GM19463 (cell line): ENCODE data around the gene GPRC5C.
A peak's percentile ranks its signal among the peaks of the same experiment; 100 is the strongest.

Source experiments
- ATAC-seq: cut with Tn5 transposase; IDR thresholded peaks from one replicate; pipeline ENCODE4 v1.9.1; 2021; ENCODE audit warnings: mild to moderate bottlenecking, moderate library complexity; ENCODE audit not compliant: unreplicated experiment

The GPRC5C gene, protein sequence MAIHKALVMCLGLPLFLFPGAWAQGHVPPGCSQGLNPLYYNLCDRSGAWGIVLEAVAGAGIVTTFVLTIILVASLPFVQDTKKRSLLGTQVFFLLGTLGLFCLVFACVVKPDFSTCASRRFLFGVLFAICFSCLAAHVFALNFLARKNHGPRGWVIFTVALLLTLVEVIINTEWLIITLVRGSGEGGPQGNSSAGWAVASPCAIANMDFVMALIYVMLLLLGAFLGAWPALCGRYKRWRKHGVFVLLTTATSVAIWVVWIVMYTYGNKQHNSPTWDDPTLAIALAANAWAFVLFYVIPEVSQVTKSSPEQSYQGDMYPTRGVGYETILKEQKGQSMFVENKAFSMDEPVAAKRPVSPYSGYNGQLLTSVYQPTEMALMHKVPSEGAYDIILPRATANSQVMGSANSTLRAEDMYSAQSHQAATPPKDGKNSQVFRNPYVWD

DNA sequence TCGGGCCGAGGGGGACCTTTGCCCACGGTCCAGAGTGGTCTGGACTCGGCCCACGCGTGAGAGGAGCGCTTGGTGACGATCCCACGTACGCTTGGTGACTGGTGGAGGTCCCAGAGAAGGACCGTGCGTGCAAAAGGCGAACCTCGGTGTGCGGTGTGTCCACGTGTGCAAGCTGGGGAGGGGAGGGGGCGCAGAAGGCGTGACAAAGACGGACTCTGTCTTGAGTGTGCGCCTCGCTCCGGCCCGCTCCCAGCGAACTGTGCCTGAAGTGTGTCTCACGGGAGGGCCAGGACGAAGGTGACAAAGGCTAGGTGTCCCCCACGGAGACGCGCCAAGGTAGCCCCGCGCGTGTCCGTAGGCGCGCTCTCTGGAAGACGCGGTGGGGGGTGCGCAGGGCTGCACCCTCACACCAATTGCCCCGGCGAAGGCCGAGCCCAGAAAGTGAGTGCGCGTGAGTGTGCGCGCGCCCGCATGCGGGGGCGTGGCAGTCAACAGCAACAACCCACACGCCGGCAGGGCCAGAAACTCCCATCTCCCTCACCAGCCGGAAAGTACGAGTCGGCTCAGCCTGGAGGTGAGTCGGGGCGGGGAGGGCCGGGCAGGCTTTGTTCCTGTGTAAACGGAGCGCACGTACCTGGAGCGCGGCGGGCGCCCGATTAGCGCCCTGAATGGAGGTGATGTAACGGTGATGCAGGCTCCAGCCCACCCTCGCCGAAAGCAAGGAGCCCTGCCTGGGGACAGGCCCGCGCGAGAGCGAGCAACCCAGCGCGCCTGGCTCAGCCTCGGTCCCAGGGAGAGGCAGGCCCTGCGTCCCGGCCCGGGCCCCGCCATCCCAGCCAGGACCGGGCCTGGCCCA lies at the start of gene GPRC5C:
Gene GPRC5C (plus strand): TSS at position 521 of the 856 bp plus-strand sequence. CDS start 7,689 bp downstream, outside the sequence.
- ATAC-seq, result peak; percentile 48

DNA sequence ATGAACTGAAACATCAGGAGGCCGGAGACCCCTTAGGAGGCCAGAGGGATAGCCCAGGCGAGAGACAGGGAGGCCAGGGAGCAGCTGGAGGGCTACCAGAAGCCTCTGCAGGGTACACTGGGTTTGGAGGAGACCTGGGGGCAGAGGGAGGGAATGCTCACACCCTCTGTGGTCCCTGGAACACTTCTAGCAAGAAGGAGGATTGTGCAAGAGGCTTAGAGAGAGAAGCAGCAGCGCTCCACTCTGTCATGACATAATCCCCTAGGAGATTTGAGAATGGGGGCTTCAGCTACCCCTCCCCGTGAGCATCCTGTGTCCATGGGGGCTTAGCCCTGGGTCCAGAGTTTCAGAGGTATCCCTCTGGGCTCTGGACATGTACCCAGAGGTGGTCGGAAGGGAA lies 48.7 kb upstream of the GPRC5C start:
- ATAC-seq, result no peak

DNA sequence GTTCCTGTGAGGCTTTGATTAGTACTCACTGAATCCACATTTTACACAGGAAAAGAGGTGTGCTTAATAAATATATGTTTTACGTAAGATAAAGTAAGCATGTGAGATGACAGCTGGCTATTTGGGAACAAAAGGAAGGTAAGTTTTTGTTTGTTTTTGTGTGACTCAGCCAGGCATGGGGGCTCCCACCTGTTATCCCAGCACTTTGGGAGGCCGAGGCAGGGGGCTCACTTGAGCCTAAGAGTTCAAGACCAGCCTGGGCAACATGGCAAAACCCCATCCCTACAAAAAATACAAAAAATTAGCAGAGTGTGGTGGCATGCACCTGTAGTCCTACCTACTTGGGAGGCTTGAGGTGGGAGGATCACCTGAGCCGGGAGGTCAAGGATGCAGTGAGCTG lies 46.7 kb upstream of the GPRC5C start:
- ATAC-seq, result no peak

- ATAC-seq, result no peak
Measured at GRCh38 chr17:74386386-74386785, 45.5 kb upstream of the GPRC5C start.

DNA sequence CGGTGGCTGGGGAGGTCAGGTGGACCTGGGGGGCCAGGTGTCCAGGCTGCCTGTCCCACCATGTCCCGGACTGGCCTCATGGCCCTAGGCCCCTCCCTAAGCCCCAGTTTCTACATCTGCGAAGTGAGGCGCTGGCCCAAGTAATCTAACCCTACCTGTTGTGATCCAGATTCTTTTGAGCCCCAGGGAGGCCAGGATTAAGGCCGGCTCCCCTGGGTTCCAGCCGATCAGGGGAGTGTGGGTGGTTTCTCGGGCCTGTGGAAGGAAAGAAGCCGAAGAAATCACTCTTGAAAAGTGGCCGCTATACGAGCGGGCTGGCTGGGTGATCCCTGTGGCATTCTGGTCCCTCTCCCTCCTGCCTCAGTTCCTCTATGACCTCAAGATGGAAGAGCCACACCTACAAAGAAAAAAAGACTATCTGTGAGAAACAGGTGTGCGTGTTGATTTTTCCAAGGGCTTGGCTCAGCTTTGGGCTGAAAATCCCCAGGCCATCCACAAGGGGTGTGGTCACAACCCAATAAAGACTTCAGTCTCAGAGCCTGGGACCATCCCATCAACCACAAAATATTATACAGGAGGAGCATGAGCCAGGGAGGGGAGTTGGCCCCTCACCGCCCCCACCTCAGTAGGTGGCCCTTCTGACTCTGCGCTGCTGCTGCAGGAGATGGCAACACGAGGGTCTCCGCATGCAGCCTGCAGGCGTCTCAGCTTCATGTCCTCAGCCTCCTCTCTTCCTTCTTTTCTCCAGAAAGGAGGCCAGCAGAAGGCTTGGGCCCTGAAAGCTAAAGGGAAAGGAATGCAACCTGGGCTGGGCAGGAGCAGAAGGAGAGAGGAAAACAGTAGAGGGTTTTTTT lies 44.3 kb upstream of the GPRC5C start:
- no peak for ATAC-seq

GRCh38 chr17:74389084-74389753 lies 42.7 kb upstream of the GPRC5C start:
- ATAC-seq, result no peak

GRCh38 chr17:74389937-74390679 lies 41.8 kb upstream of the GPRC5C start:
- ATAC-seq, result no peak

DNA sequence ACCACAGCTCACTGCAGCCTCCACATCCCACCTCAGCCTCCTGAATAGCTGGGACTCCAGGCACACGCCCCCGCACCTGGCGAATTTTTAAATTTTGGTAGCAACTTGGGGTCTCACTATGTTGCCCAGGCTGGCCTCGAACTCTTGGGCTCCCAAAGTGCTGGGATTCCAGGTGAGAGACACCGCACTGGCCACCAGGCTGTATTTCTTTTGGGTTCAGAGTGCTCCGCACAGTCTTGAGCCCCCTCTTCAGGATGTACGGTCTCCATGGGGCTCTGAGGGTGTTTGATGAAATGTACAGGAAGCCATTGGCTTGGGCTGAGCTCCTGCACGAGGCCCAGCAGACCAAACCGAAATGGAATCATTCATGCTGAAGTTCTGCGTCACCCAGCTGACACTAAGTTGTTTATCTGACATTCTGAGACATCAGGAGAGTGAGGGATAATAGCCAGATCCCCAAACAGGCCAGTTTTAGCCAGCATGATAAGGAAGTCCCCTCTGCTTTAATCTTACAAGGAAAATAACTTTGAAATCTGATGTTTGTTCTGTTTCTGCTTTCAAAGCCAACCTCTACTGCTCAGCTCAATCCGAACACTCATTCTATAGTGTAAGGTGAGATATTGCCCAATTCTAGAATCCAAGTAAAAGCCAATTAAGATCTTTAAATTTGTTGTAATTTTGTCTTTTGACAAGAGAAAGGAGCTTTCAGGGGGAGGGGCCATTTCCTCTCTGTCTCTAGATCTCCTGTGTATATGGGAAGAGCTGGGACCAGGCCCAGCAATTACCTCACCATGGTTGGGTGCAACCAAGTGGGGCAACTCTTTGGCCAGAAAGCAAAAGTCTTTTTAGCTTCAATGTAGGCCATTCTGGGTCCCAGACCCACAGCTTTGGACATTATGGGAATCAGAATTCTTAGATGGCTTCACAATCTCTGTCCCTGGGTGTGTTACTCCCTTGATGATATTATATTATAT lies 40.9 kb upstream of the GPRC5C start:
- ATAC-seq, result no peak

DNA sequence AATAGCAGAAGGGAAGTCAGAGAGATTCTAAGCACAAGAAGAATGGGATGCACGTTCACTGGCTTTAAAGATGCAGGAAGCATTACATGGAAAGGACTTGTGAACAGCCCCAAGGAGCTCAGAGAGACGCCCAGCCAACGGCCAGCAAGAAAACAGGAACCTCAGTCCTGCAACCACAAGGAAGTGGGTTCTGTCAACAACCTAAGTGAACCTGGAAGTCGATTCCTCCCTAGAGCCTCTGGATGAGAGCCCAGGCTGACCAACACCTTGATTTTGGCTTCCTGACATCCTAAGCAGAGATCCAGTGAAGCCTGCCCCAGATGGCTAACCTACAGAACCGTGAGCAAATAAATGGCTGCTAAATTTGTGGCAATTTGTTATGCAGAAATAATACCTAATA lies 40.1 kb upstream of the GPRC5C start:
- ATAC-seq, result no peak

DNA sequence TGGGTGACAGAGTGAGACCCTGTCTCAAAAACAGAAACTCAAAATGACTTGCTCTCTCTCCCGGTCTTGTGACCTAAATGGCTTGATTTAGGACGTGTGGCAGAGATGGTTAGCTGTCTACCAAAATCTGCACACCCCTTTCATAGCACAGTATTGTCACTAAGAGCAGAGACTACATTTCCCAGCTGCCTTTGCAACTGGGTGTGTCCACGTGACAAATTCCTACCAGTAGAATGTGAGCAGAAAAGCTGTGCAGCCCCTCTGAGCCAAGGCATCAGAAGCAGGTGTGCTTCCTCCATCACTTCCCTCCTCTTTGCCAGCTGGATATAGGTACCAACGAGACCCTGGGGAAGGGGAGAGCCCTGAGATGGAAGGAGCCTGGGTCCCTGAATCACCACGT lies 39.0 kb upstream of the GPRC5C start:
- no peak for ATAC-seq

- ATAC-seq, result no peak
Measured at GRCh38 chr17:74393346-74393942, 38.4 kb upstream of the GPRC5C start.

- no peak for ATAC-seq
Measured at GRCh38 chr17:74394275-74394950, 37.5 kb upstream of the GPRC5C start.

DNA sequence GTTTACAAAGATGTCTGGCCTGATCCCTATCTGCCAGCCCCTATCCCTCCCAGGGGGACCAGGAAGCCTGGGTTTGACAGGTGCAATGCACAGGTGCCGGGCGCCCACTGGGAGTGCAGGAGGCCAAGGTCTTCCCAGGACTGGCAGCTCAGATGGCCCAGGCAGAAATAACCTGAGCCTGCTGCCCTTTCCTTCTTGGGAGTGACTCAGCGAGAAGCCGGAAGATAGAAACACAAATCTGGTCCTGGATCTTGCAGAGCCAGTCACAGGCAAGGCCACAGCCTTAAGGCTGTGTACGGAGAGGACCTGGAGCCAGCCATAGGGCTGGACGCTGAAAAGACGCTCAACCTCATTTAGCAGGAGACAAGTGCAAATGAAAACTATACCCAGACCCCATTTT lies 36.9 kb upstream of the GPRC5C start:
- no peak for ATAC-seq

- ATAC-seq, result no peak
Measured at GRCh38 chr17:74396567-74396966, 35.3 kb upstream of the GPRC5C start.

GRCh38 chr17:74402048-74402447 lies 29.8 kb upstream of the GPRC5C start:
- no peak for ATAC-seq

- no peak for ATAC-seq
Measured at GRCh38 chr17:74403512-74404137, 28.3 kb upstream of the GPRC5C start.

GRCh38 chr17:74404218-74404617 lies 27.7 kb upstream of the GPRC5C start:
- no peak for ATAC-seq
